Neural cell (in vitro differentiated cells): ENCODE data around the gene SAMD1. TPM values are rescaled to one million over a fixed set of nuclear protein-coding genes. Genes with fewer than 3 reads are reported as not detected.
A peak's percentile ranks its signal among the peaks of the same experiment; 100 is the strongest.

Source experiments
- H2AFZ ChIP-seq: fragments of 200-600, 300-800 bp; sonication (generic), shearing (Covaris generic); 2 replicates; pipeline ENCODE4 v1.6.0; 2014; ENCODE audit warnings: low read depth, mild to moderate bottlenecking, antibody characterized with exemption, low read length, moderate library complexity
- H3F3A ChIP-seq: fragments of 200-600 bp; shearing (Covaris generic); 2 replicates; pipeline ENCODE4 v1.6.1; 2016; ENCODE audit warnings: mild to moderate bottlenecking, moderate library complexity, mixed read lengths, antibody characterized with exemption, low read length; ENCODE audit not compliant: insufficient read depth, poor library complexity, severe bottlenecking
- H3K27ac ChIP-seq: fragments of 200-600, 300-800 bp; sonication (generic), shearing (Covaris generic); 2 replicates; pipeline ENCODE4 v1.5.1; 2014; ENCODE audit warnings: mild to moderate bottlenecking, low read length, moderate library complexity
- H3K27me3 ChIP-seq: fragments of 300-800, 200-600 bp; sonication (generic), shearing (Covaris generic); 2 replicates; pipeline ENCODE4 v1.6.0; 2014; ENCODE audit warnings: mild to moderate bottlenecking, low read depth, low read length, moderate library complexity; ENCODE audit not compliant: insufficient read depth
- H3K36me3 ChIP-seq: fragments of 300-800, 200-600 bp; sonication (generic), shearing (Covaris generic); 2 replicates; pipeline ENCODE4 v1.5.1; 2014; ENCODE audit warnings: mild to moderate bottlenecking, antibody characterized with exemption, low read length, moderate library complexity; ENCODE audit not compliant: insufficient read depth
- H3K4me2 ChIP-seq: fragments of 300-800, 200-600 bp; sonication (generic), shearing (Covaris generic); 2 replicates; pipeline ENCODE4 v1.6.0; 2014; ENCODE audit warnings: mild to moderate bottlenecking, low read length
- H3K4me3 ChIP-seq: fragments of 300-800, 200-600 bp; sonication (generic), shearing (Covaris generic); 2 replicates; pipeline ENCODE4 v1.5.1; 2014; ENCODE audit warnings: mild to moderate bottlenecking, low read length, moderate library complexity
- H3K79me2 ChIP-seq: fragments of 200-600 bp; shearing (Covaris generic); replicated peaks from 2 replicates; pipeline ENCODE4 v1.6.0; 2014; ENCODE audit warnings: mild to moderate bottlenecking, low read length, moderate library complexity; ENCODE audit not compliant: insufficient read depth
- H3K9ac ChIP-seq: fragments of 300-800, 200-600 bp; sonication (generic), shearing (Covaris generic); 2 replicates; pipeline ENCODE4 v1.6.1; 2016; ENCODE audit warnings: mild to moderate bottlenecking, low read length, mixed read lengths
- H3K9me2 ChIP-seq: fragments of 200-600 bp; shearing (Covaris generic); 2 replicates; pipeline ENCODE4 v1.6.1; 2016; ENCODE audit warnings: mild to moderate bottlenecking, low read length, mixed read lengths; ENCODE audit not compliant: insufficient read depth
- H3K9me3 ChIP-seq: fragments of 200-600, 300-800 bp; sonication (generic), shearing (Covaris generic); 2 replicates; pipeline ENCODE4 v1.6.1; 2016; ENCODE audit warnings: mild to moderate bottlenecking, mixed run types, low read length, moderate library complexity, mixed read lengths
- H4K20me1 ChIP-seq: fragments of 200-600 bp; shearing (Covaris generic); 2 replicates; pipeline ENCODE4 v1.6.1; 2016; ENCODE audit warnings: mild to moderate bottlenecking, mixed run types; ENCODE audit not compliant: insufficient read depth
- EP300 ChIP-seq: fragments of 450-650 bp; conservative IDR thresholded peaks from 2 replicates; pipeline ENCODE4 v1.6.1; 2014; ENCODE audit warnings: antibody characterized with exemption, mild to moderate bottlenecking, moderate library complexity; ENCODE audit not compliant: poor library complexity, severe bottlenecking
- EZH2 ChIP-seq: fragments of 200-600, 300-800 bp; shearing (Covaris generic), sonication (generic); IDR thresholded peaks from 2 replicates; pipeline ENCODE4 v1.6.1; 2014; ENCODE audit warnings: antibody characterized with exemption, low read length, borderline replicate concordance, mild to moderate bottlenecking; ENCODE audit not compliant: insufficient read depth, poor library complexity, severe bottlenecking
- MXI1 ChIP-seq: fragments of 450-650 bp; conservative IDR thresholded peaks from 2 replicates; pipeline ENCODE4 v1.6.1; 2014; ENCODE audit warnings: antibody characterized with exemption, mild to moderate bottlenecking; ENCODE audit not compliant: poor library complexity, severe bottlenecking
- POLR2AphosphoS5 ChIP-seq: IDR thresholded peaks from 2 replicates; pipeline ENCODE4 v1.6.1; 2012
- RAD21 ChIP-seq: fragments of 450-650 bp; conservative IDR thresholded peaks from 2 replicates; pipeline ENCODE4 v1.6.1; 2014; ENCODE audit warnings: antibody characterized with exemption, mild to moderate bottlenecking, moderate library complexity
- REST ChIP-seq: IDR thresholded peaks from 2 replicates; pipeline ENCODE4 v1.6.1; 2012; ENCODE audit warnings: borderline replicate concordance
- SMC3 ChIP-seq: fragments of 450-650 bp; conservative IDR thresholded peaks from 2 replicates; pipeline ENCODE4 v1.6.1; 2014; ENCODE audit warnings: antibody characterized with exemption, mild to moderate bottlenecking, moderate library complexity; ENCODE audit not compliant: poor library complexity
- TAF1 ChIP-seq: IDR thresholded peaks from 2 replicates; pipeline ENCODE4 v1.6.1; 2012; ENCODE audit warnings: low read depth
- polyA minus RNA-seq: library from RNA; depleted of rRNA, polyadenylated mRNA; stranded (reverse); fragments of >200 nt; gene quantifications from 2 replicates; pipeline ENCODE4 v1.2.3, GENCODE V29; 2014
- polyA plus RNA-seq: library from polyadenylated mRNA; depleted of rRNA; stranded (reverse); fragments of >200 nt; gene quantifications from 2 replicates; pipeline ENCODE4 v1.2.3, GENCODE V29; 2014
- TF ChIP-seq, protein P1 (sequence below): fragments of 450-650 bp; IDR thresholded peaks from 2 replicates; pipeline ENCODE4 v1.5.1; 2014; ENCODE audit warnings: antibody characterized with exemption, mild to moderate bottlenecking, moderate library complexity; ENCODE audit not compliant: poor library complexity, severe bottlenecking

The SAMD1 gene
- polyA plus RNA-seq (32.4 and 38.1 TPM in 2 replicates), polyA minus RNA-seq (41.6 and 47.7 TPM in 2 replicates)

DNA sequence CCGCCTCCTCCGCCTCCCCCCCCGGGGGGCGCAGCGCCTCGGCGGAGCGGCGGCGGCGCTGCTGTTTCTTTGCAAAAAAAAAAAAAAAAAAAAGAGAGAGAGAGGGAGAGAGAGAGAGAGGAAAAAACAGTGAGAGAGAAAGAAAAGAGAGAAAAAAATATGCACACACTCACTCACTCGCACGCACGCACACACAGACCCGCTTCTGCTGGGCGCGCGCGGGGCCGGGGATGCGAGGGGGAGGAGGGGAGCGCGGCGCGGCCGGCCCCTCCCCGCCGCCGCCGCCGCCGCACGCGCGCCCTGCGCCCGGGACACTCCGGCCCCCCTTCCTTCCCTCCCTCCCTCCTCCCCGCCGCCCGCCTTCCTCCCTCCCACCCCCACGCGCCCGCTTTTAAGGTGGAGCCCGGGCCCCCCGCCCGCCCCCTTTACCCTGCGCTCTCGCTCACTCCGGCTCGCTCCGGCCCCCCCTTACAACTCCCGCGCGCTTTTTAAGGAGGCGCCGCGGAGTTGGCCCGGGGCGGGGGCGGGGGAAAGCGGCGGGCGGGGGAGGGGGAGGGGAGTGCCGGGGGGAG, at the start of gene SAMD1:
TSS of gene SAMD1 (minus strand) at position 243 of the 572 bp plus-strand sequence.
- peak within 1 kb of the TSS; percentile 62 for H3K4me2 ChIP-seq
- peak within 1 kb of the TSS; percentile 70 for H3K4me3 ChIP-seq
- peak within 1 kb of the TSS; percentile 44 for H3K27ac ChIP-seq
- no peaks in the 10 kb centered on the region for H3K79me2 ChIP-seq
- peaks cover 8% of the 10 kb centered on the region for H4K20me1 ChIP-seq
- H2AFZ ChIP-seq = no peak within 1 kb of the TSS
- H3K9me2 ChIP-seq = no peaks in the 10 kb centered on the region
- no peaks in the 10 kb centered on the region for H3K27me3 ChIP-seq
- H3K9me3 ChIP-seq = peaks cover 3% of the 10 kb centered on the region
- peak within 1 kb of the TSS; percentile 70 for H3K9ac ChIP-seq
- peaks cover 4% of the 10 kb centered on the region for H3F3A ChIP-seq
- H3K36me3 ChIP-seq = peaks cover 6% of the 10 kb centered on the region
- TF ChIP-seq REST (no peak), MXI1 (peak; percentile 20)

DNA sequence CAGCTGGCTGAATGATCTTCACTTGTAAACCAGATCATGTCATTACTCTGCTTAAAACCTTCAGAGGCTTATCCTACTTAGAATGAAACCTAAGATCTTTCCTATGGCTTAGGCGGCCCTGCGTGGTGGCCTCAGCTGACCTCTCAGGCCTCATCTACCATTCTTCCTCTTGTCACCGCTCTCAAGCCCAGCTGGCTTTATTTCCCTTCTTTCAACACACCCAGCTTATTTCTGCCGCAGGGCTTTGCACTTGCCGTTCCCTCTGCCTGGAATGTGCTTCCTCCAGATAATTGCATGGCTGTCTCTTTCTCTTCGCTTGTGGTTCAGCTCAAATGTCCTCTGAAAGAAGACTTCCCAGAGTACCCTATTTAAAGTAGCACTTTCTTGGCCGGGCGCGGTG, 49.4 kb upstream of the SAMD1 start:
- Histone ChIP-seq H3K4me3 (no peak overlapping the region), H3K36me3 (no peaks in the 10 kb centered on the region), H3K4me2 (no peak overlapping the region), H3K27ac (no peak overlapping the region), H4K20me1 (no peaks in the 10 kb centered on the region), H3F3A (no peaks in the 10 kb centered on the region), H3K79me2 (no peaks in the 10 kb centered on the region), H3K27me3 (no peaks in the 10 kb centered on the region), H3K9me3 (no peaks in the 10 kb centered on the region), H2AFZ (no peak overlapping the region), H3K9me2 (no peaks in the 10 kb centered on the region), H3K9ac (no peak overlapping the region)
- TF ChIP-seq MXI1 (no peak), RAD21 (no peak), TAF1 (no peak), REST (no peak), EP300 (no peak), POLR2AphosphoS5 (no peak), SMC3 (no peak), EZH2 (no peak)
- TF ChIP-seq, protein P1, sequence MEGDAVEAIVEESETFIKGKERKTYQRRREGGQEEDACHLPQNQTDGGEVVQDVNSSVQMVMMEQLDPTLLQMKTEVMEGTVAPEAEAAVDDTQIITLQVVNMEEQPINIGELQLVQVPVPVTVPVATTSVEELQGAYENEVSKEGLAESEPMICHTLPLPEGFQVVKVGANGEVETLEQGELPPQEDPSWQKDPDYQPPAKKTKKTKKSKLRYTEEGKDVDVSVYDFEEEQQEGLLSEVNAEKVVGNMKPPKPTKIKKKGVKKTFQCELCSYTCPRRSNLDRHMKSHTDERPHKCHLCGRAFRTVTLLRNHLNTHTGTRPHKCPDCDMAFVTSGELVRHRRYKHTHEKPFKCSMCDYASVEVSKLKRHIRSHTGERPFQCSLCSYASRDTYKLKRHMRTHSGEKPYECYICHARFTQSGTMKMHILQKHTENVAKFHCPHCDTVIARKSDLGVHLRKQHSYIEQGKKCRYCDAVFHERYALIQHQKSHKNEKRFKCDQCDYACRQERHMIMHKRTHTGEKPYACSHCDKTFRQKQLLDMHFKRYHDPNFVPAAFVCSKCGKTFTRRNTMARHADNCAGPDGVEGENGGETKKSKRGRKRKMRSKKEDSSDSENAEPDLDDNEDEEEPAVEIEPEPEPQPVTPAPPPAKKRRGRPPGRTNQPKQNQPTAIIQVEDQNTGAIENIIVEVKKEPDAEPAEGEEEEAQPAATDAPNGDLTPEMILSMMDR = no peak
